Measurements from ENCODE around the gene ALOX15B. TPM values are rescaled to one million over a fixed set of nuclear protein-coding genes. Genes with fewer than 3 reads are reported as not detected.

The ALOX15B gene
- total and polyA plus RNA-seq, 2 donors (not counting 1 experiment from before 2014, with no cell fraction given) = not detected

GRCh38 chr17:8019166-8019565, 19.7 kb upstream of the ALOX15B start:
- TF ChIP-seq EZH2 (IDR thresholded peaks at IDR 0.05; ENCODE audit: low read length, missing control alignments) (no peak), CTCF (conservative IDR thresholded peaks at IDR 0.05 in 1 of 2, IDR thresholded peaks at IDR 0.05 in 1 of 2; ENCODE audit: low read depth in 1 of 2, low read length in 2 of 2) (no peak)
- H3K27me3 ChIP-seq (ENCODE audit: control insufficient read depth, insufficient read depth, low read length) = peaks cover 15% of the 10 kb centered on the region
- H3K4me1 ChIP-seq (ENCODE audit: control insufficient read depth, extremely low read depth, insufficient read depth, low read length) = no peaks in the 10 kb centered on the region
- H3K4me3 ChIP-seq (replicated peaks in 1 of 4; ENCODE audit: control extremely low read depth in 1 of 4, insufficient read depth in 1 of 4, low read depth in 3 of 4, low read length in 4 of 4) = no peak overlapping the region
- H3K79me2 ChIP-seq (ENCODE audit: control insufficient read depth, insufficient read depth, low read length) = no peaks in the 10 kb centered on the region
- no peak overlapping the region for H3K4me2 ChIP-seq (ENCODE audit: extremely low read depth, insufficient read depth, low read length)
- H3K36me3 ChIP-seq (ENCODE audit: control insufficient read depth, insufficient read depth, low read length) = no peaks in the 10 kb centered on the region
- no peaks in the 10 kb centered on the region for H3K9me3 ChIP-seq (ENCODE audit: control insufficient read depth, insufficient read depth, low read depth, low read length)
- no peak overlapping the region for H3K27ac ChIP-seq (ENCODE audit: insufficient read depth, low read length)
- no peak overlapping the region for H2AFZ ChIP-seq (ENCODE audit: low read length)
- H4K20me1 ChIP-seq (ENCODE audit: control insufficient read depth, extremely low read depth, insufficient read depth, low read length) = no peaks in the 10 kb centered on the region
- H3K9ac ChIP-seq (ENCODE audit: insufficient read depth, low read length) = no peak overlapping the region
- DNase-seq (ENCODE audit: low read depth in 2 of 2) = no peak

- Histone ChIP-seq H3K36me3 (ENCODE audit: control insufficient read depth, insufficient read depth, low read length) (no peaks in the 10 kb centered on the region), H3K27ac (ENCODE audit: insufficient read depth, low read length) (no peak overlapping the region), H3K4me2 (ENCODE audit: extremely low read depth, insufficient read depth, low read length) (no peak overlapping the region), H3K9ac (ENCODE audit: insufficient read depth, low read length) (no peak overlapping the region), H3K4me1 (ENCODE audit: control insufficient read depth, extremely low read depth, insufficient read depth, low read length) (no peaks in the 10 kb centered on the region), H3K9me3 (ENCODE audit: control insufficient read depth, insufficient read depth, low read depth, low read length) (no peaks in the 10 kb centered on the region), H3K27me3 (ENCODE audit: control insufficient read depth, insufficient read depth, low read length) (peaks cover 14% of the 10 kb centered on the region), H3K4me3 (replicated peaks in 1 of 4; ENCODE audit: control extremely low read depth in 1 of 4, insufficient read depth in 1 of 4, low read depth in 3 of 4, low read length in 4 of 4) (no peak overlapping the region), H3K79me2 (ENCODE audit: control insufficient read depth, insufficient read depth, low read length) (no peaks in the 10 kb centered on the region), H4K20me1 (ENCODE audit: control insufficient read depth, extremely low read depth, insufficient read depth, low read length) (no peaks in the 10 kb centered on the region), H2AFZ (ENCODE audit: low read length) (no peak overlapping the region)
- TF ChIP-seq EZH2 (IDR thresholded peaks at IDR 0.05; ENCODE audit: low read length, missing control alignments) = no peak
- TF ChIP-seq CTCF (conservative IDR thresholded peaks at IDR 0.05 in 1 of 2, IDR thresholded peaks at IDR 0.05 in 1 of 2; ENCODE audit: low read depth in 1 of 2, low read length in 2 of 2) = no peak
- peak in 1 of 2 donors; percentile 54 for DNase-seq (ENCODE audit: low read depth in 2 of 2)
Measured at GRCh38 chr17:8019665-8020650, 18.9 kb upstream of the ALOX15B start.

GRCh38 chr17:8020776-8021564, 17.9 kb upstream of the ALOX15B start:
- Histone ChIP-seq H3K9me3 (ENCODE audit: control insufficient read depth, insufficient read depth, low read depth, low read length) (no peaks in the 10 kb centered on the region), H4K20me1 (ENCODE audit: control insufficient read depth, extremely low read depth, insufficient read depth, low read length) (no peaks in the 10 kb centered on the region), H3K4me3 (replicated peaks in 1 of 4; ENCODE audit: control extremely low read depth in 1 of 4, insufficient read depth in 1 of 4, low read depth in 3 of 4, low read length in 4 of 4) (no peak overlapping the region), H3K36me3 (ENCODE audit: control insufficient read depth, insufficient read depth, low read length) (no peaks in the 10 kb centered on the region), H2AFZ (ENCODE audit: low read length) (no peak overlapping the region), H3K9ac (ENCODE audit: insufficient read depth, low read length) (no peak overlapping the region), H3K27ac (ENCODE audit: insufficient read depth, low read length) (no peak overlapping the region), H3K79me2 (ENCODE audit: control insufficient read depth, insufficient read depth, low read length) (no peaks in the 10 kb centered on the region), H3K4me1 (ENCODE audit: control insufficient read depth, extremely low read depth, insufficient read depth, low read length) (no peaks in the 10 kb centered on the region), H3K4me2 (ENCODE audit: extremely low read depth, insufficient read depth, low read length) (no peak overlapping the region), H3K27me3 (ENCODE audit: control insufficient read depth, insufficient read depth, low read length) (peaks cover 13% of the 10 kb centered on the region)
- TF ChIP-seq CTCF (conservative IDR thresholded peaks at IDR 0.05 in 1 of 2, IDR thresholded peaks at IDR 0.05 in 1 of 2; ENCODE audit: low read depth in 1 of 2, low read length in 2 of 2) = no peak
- no peak for TF ChIP-seq EZH2 (IDR thresholded peaks at IDR 0.05; ENCODE audit: low read length, missing control alignments)
- no peak for DNase-seq (ENCODE audit: low read depth in 2 of 2)
